Lung microvascular endothelial cell (primary cell): Measurements from ENCODE around the gene MPEG1. TPM values are rescaled to one million over a fixed set of nuclear protein-coding genes. Genes with fewer than 3 reads are reported as not detected.

Source experiments
- DNase-seq, 2 donors: peaks; one replicate each; pipeline versions ENCODE4 v3.0.0 to v3.0.0-alpha.2; 2010; ENCODE audit warnings: low read depth in 2 of 2
- total RNA-seq: library from RNA; depleted of rRNA; stranded (reverse); fragments of >200 nt; gene quantifications from 2 replicates; pipeline ENCODE4 v1.2.1, GENCODE V29; 2014

Gene MPEG1
- total RNA-seq, 1 donor from 2014 or later, result not detected

DNA sequence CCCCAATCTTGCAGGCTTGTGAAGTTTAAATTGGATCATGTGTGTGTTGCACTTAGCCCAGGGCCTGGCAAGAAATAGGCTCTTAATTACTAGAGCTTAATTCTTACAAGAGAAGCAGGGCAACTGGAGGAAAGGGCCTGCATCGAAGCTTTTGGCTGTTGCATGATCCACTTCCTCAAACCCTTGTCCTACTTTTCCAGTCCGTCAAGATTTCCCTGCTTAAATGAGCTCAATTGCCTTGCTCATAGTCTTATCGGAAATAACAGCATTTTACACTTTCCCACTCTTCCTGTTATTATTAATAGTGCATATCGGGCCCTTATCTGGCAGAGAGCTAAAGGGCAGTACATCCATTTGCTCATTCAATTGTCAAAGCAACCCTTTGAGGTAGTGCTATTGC is 22.7 kb downstream of the MPEG1 start:
- DNase-seq, result peak; percentile 16 to 45

DNA sequence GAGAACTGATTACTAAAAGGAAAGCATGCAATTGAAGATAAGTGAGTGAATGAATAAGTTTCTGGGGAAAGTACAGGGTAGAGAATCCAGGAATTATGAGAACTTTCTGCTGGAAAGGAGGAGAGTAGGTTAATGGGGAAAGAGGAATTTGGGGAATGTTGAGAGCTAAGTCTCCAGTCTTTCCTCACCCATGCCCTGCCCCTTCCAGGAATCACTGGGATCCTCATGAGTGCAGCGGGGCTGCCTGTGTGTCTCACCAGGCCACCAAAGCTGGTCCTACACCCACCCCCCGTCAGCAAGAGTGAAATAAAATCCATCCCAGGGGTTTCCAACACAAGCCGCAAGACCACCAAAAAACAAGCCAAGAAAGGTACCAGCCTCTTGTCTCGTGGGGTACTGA is 23.8 kb downstream of the MPEG1 start:
- DNase-seq, result no peak

DNA sequence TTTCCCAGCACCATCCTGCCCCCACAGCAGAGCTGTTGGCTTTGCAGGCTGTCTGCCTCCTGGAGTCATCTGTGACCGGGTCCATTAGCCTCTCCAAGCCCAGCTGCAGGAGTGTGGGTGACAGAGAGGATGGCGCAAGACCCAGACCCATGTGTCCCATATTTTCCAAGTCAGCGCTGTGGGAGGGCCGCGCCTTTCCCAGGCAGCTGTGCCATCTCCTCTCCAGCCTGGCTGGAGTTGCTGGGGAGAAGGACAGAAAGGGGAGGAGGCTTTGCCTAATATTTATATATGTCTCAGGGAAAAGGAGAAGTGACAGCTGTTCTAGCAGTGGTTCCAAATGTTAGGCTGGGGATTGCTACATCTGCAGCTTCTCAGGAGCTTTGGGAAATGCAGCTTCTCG is 25.1 kb downstream of the MPEG1 start:
- no peak for DNase-seq

DNA sequence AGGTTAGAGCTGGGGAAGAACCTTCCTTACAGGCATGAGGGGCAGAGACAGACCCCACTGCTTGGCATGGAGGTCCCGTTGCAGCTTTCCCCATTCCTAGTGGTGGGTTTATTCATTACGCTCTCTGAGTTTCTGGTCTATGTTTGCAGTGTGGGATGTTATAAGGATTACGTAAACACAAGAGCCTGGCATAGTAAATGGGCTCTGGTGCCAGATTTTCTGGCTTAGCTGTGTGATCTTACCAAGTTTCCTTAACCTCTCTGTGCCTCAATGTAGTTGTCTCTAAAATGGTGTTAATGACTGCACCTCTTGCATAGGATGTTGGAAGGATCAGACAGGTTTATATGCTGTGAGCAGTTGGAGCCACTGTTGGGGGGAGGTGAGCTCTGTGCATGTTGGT is 25.7 kb downstream of the MPEG1 start:
- no peak for DNase-seq

DNA sequence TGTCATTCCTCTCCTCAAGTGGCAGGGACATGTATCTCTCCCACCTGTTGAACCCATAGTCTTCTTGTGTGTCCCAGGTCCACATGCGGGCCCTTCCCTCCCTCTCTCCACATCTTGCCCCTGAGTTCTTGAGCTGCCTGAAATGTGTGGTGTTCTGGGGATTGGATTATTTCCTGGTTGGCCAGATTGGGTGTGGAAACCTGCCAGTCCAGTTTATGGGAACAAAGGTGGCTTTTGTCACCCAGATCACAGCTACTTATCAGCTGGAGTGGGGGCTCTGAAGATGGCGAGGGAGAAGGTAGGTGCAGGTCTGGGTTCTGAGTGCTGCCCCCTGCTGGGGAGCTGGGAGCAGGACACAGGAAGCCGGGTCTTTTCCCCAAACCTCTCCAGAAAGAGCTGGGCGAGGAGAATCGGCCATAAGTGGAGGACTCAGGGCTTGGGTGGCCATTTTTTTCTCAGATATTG is 26.6 kb downstream of the MPEG1 start:
- DNase-seq, result no peak

DNA sequence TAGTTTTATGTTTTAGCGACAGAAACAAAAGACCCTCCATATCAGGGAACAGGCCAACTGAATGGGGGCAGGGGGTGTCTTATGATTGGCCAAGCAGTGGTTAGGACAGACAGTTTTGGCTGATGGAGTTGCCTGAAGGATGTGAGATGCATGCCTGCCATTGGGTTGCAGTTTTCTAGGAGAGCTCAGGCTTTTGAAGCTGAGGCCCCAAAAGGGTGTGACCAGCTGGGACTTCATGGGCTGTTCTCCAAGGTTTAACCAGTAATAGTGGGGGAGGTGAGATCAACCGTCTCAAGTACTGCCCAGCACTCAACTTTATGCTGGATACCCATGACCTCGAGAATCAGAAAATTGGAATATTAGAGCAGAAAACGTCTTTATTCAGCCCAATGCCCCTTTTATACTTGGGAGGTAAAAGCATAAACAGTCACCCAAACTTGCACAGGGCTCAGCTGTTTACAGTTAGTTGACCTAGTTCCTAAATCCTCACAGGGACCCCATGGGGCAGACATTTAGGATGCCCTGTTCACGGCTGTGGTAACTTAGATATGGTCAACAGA is 27.3 kb downstream of the MPEG1 start:
- DNase-seq, result no peak

DNA sequence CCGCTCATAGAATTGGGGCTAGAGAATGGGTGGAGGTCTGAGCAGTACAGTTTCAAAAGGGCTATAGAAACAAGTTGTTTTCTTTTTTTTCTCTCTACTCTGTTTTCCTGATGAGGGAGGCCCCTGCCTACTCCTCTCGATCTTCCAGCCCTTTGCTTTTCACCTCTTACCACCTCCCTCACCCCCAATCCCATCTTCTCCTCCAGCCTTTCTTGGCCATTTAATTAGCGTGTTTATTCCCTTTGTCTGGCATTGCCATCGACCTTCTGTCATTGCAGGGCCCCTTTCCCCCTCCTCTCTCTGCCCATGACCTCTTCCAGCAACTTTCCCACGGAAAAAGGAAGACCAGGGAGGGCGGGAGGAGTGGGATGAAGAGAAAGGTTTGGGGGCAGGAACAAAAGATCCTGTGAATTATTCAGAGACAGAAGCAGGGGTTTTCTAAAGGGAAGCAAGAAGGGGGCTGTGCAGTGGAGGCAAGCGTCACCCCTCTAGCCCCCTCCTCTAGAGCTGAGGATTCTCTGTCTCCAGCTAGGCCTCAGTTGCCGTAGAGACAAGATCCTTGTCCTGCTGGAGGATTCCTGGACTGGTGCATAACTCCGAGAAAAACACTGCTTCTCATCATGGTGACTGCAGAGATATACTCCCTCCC is 27.9 kb downstream of the MPEG1 start:
- peak in 1 of 2 donors; percentile 35 for DNase-seq

DNA sequence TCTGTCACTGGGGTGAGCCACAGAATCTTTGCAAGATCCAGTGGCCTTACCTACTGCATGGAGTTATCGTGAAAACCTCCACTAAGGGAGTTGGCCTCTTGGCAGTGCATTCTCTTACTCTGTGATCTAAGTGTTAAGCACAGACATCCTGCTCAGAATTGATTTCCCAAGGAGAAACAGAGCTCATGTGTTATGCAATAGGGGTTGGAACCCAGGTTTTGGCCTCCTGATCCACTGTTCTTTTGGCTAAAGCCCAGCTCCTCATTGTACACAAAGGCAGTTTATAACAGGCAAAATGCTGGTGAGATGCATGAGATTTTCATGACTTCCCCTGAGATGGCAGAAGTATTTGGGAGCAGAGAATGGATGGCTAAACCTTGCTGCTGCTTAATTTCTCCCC is 29.0 kb downstream of the MPEG1 start:
- DNase-seq, result no peak

DNA sequence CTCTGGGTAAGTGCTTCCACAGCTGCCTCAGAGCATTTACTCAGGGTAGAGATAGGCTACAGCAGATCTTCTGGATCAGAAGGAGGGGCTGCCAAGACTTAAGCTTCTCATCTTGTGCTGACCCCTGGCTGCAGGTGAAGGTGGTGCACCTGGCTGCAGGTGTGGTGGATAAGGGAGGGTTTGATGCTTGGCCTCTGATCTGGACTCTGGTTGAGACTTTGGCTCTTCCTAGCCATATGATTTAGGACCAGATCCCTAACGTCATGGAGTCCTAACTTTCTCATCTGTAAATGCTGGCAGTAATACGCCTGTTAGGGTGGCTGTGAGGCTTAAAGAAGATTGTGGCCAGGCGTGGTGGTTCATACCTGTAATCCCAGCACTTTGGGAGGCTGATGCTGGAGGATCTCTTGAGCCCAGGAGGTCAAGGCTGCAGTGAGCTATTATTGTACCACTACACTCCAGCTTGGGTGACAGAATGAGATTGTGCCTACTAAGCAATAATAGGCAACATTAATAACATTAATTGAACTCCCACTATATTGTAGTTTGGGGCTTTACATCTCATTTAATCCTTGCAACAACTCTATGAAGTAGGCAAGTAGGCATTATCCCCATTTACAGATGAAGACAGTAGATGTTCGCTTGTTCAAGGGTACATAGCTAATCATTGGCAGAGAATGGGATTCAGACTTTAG is 30.1 kb downstream of the MPEG1 start:
- no peak for DNase-seq

DNA sequence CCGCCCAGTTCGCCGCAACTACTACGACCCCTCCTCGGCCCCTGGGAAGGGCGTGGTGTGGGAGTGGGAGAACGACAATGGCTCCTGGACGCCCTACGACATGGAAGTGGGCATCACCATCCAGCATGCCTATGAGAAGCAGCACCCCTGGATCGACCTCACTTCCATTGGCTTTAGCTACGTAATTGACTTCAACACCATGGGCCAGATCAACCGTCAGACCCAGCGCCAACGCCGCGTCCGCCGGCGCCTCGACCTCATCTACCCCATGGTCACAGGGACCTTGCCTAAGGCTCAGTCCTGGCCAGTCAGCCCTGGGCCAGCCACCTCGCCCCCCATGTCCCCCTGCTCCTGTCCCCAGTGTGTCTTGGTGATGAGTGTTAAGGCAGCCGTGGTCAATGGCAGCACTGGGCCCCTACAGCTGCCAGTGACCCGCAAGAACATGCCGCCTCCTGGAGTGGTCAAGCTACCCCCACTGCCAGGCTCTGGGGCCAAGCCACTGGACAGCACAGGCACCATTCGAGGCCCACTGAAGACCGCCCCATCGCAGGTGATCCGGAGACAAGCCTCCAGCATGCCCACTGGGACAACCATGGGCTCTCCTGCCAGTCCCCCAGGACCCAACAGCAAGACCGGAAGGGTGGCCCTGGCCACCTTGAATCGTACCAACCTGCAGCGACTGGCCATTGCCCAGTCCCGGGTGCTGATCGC is 30.8 kb downstream of the MPEG1 start:
- DNase-seq, result no peak

DNA sequence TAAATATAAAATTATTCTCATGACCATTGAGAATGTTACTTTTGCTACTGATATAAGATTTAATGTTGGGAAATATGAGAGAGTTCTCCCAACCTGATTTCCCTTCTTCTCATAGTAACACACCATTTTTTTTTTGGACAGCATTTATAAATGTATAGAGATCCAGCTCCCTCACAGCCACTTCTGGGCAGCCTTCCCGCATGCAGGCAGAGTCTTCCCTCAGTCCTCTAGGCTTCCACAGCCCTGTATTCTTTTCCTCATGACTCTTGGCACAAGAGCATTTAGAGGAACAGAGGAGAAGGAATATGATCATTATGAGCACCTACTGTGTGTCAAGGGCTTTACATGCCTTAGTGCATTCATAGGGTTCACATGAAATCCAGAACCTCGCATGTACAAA is 31.8 kb downstream of the MPEG1 start:
- DNase-seq, result no peak

DNA sequence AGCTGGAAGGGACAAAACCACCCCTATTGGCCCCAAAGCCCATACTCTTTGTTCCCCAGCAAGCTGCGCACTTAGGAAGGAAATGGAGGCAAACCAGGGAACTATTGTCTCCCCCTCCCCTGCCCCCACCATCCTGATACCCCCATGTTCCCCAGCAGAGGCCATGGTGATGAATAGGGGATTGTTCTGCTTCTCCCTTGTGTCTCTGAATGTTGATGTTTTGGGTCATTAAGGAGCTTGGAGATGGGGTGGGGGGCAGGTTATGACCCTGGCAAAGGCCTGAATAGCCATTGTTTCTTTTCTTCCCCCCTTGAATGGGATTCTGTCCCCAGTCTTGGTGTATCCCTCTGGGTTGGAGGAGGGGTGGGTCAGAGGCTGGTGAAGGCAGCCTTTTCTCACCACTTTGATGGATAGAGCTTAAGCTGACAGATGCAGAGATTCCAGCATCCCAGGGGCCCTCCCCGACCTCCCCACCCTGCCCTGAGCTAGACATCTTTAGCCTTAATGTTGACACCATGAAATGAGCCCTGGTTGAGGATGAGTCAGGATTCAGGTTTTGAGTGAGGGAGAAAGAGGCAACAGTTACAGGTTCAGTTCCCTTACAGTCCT is 32.5 kb downstream of the MPEG1 start:
- no peak for DNase-seq

DNA sequence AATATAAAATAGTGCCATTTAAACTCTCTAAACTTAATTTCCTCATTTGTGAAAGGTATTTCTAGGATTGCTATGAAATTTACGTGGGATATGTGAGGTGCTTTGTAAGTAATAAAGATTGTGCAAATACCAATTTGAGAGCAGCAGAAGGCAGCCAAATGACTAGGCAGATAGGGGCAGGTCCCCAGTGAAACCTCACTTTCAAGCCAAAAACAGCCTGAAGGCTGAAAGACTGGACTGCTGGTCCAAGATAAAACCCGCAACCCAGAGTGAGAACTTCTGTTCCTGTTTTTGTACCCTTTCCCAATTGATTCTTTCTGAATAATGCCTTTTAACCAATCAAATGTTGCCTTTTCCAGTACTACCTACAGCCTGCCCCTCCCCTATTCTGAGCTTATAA is 33.6 kb downstream of the MPEG1 start:
- DNase-seq, result no peak

DNA sequence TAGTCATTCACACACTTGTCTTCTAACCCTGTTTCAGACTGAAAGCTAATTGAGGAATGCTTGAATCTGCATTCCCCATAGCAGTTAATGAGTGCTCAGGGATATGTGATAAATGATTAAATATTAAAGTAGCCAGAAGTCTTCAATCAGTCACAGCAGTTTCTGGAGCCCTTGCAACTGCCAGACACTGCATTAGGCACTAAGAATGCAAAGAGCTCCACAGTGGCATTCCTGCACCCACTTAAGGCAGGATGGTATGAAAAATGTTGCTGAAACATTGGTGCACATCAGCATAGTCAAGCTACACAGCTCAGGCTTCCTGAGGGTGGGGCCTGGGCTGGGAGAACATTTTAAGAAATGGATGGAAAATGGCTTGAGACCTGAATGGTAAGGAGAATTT is 34.3 kb downstream of the MPEG1 start:
- no peak for DNase-seq

DNA sequence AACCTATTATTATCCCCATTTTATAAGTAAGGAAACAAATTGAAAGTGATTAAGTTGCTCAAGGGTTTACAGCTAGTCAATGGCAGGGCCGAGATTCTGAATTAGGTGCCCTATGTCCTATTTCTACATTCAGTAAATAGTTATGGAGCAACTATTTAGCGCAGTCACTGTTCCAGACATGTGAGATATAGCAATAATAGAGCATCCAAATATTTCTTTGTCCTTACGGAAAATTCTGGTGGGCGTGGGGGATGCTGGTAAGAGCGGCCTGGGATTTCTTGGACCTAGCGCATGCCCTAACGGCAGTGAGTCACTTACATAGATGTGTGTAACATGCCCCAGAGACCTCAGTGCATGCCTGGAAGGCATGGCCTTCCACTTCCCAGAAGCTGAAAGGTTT is 36.4 kb downstream of the MPEG1 start:
- DNase-seq, result no peak

DNA sequence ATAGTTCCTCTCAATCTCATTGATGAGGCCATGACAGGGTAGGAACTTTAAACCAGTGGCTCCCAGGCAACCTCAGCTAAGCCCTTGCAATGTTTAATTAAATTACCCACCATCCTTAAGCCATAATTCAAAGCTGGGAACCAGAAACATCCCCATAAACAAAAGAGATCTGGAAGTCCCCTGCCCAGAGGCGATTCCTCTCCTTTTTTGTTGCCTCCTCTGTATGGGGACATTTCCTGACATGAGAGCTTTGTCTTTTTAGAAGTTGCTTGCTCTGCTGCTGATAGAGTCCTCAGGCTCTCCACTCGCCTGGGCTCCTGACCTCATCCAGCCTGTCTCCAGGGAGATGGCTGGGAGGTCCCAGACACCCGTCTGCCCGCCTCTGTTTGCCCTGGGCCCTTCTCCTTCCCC is 37.6 kb downstream of the MPEG1 start:
- DNase-seq, result no peak

DNA sequence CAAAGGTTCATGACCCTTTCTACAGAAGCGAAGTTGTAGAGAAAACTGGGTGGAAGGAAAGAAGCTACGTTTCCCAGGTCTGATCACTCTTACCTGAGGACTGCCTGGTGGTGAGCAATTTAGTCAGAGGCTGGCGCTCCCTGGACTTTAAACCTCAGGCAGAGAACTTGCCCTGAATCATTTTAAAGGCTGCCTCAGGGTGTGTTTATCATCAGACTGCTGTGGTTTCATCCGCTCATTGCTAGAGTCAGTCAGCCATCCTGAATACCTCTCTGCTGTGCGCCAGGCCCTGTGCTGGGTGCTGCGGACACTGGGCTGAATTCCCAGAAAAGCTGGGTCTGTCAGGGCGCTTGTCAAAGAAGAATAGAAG is 38.1 kb downstream of the MPEG1 start:
- no peak for DNase-seq

DNA sequence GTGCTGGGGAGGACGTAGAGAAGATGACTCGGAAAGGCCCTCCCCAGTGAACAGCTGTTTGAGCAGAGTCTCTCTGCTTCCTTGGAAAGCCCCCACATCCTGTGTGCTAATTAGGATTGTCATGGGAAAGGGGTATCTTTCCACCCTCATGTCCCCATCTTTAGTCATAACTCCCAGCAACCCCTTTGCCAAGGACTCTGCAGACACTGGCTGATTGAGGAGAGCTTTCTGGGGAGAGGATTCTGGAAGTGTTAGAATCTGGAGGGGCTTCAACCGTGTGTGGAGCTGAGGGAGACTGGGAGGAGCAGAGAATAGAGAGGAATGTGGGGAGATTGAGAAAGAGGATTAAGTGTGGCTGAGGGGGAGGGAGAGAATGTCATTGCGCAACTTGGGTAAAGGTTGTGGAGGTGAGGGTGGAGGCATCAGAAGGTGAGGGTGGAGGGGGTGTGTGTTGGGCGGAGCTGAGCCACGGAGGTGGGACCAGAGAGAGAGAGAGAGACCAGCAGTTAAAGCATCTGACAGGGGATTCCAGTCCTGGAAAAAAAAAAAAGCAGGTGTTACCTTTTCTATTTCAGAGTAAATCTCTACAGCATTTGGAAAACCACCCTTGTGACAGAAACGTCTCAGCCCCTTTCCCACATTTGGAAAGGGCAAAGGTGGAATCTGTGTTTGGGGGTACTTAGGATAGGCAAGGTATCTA is 38.6 kb downstream of the MPEG1 start:
- peak in 1 of 2 donors; percentile 28 for DNase-seq

DNA sequence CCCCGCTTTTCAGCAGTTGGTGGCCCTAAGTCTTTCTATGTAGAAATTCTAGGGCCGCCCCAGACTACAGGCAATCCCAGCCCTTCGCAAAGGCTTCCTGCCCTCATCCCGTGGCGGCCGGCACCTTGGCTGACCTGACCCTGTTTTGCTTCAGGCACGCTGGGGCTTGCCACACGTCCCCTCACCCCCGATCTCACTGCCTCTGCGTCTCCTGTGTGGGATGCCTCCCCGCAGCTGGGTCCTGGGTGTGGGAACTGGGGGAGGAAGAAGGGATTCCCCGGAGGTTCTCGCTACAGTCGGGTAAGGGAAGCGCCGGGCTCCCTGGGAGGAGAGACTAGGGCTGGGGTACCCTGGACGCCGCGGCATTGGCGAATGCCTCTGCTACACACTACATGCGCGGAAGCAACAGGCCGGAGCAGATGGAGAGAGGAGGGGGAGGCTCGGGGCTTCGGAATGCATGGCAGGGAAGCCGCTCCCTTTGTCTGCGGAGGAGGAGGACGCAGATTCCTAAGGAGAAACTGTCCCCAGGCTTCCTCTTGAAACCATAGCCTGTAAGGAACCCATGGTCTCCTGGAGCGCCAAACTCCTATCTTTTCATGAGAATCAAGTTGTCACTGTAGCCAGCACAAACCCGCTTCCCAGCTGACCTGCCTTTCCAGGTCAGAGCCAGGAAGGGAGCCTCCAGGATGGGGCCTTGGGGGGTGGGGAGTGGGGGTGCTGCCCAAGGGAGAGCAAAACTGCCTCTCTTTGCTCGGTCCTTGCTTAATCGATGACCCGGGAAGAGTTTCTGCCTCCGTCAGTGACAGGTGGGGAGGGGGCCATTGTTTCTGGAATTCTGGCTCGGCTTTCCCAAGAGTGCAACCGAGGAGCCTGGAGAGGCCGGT is 39.4 kb downstream of the MPEG1 start:
- DNase-seq, result peak in 1 of 2 donors; percentile 10

DNA sequence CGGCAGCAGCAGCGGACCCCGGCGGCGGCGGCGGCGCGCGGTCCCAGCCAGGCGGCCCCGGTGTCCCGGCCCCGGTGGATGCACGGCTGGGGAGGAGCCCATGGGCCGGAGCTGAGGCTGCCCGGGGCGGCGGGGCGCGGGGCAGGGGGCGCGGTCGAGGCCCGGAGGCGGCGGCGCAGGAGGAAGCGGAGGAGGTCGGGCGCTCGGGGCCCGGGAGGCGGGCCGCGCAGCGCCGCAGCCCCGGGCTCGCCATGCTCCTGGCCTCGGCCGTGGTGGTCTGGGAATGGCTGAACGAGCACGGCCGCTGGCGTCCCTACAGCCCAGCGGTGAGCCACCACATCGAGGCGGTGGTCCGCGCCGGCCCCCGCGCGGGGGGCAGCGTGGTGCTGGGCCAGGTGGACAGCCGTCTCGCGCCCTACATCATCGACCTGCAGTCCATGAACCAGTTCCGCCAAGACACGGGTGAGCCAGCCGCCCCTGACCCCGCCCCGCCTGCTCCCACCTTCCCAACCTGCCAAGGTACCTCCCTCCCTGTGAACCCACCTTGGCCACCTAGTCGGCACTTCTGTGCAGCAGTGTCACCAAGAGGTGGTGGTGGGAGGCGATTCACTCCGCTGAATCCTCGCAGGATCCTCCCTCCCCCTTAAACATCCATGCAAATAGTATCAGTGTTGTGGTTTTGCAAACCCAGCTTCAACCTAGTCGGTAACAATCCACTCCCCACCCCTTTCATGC is 40.2 kb downstream of the MPEG1 start:
- DNase-seq, result no peak
